Left lung (tissue), 10 donors: Measurements from ENCODE around the gene TSPAN9. TPM values are rescaled to one million over a fixed set of nuclear protein-coding genes. Genes with fewer than 3 reads are reported as not detected.

Experiments
- ATAC-seq: fragments of 200-7000 bp; cut with Tn5 transposase; one replicate; pipeline ENCODE4 v1.9.1; 2020; ENCODE audit warnings: moderate library complexity
- DNase-seq, 4 donors: peaks; one replicate each; pipeline ENCODE4 v3.0.0-alpha.2; 2013 to 2020
- H3K27ac ChIP-seq, 2 donors: fragments of 200-600 bp; sonication (generic) in 1 of 2; one replicate each; pipeline versions ENCODE4 v1.5.0 to v1.8.0; 2020 to 2021
- H3K27me3 ChIP-seq, 2 donors: fragments of 200-600 bp; sonication (generic) in 1 of 2; one replicate each; pipeline versions ENCODE4 v1.5.0 to v1.8.0; 2020 to 2021
- H3K36me3 ChIP-seq, 2 donors: fragments of 200-600 bp; sonication (generic) in 1 of 2; one replicate each; pipeline versions ENCODE4 v1.5.0 to v1.8.0; 2020 to 2021
- H3K4me1 ChIP-seq, 2 donors: fragments of 200-600 bp; one replicate each; pipeline ENCODE4 v1.8.0; 2021
- H3K4me3 ChIP-seq, 2 donors: fragments of 200-600 bp; sonication (generic) in 1 of 2; one replicate each; pipeline versions ENCODE4 v1.5.0 to v1.8.0; 2020 to 2021; ENCODE audit warnings: mild to moderate bottlenecking in 1 of 2
- H3K9me3 ChIP-seq, 2 donors: fragments of 200-600 bp; sonication (generic) in 1 of 2; one replicate each; pipeline versions ENCODE4 v1.5.0 to v1.8.0; 2020 to 2021
- intact Hi-C, 2 donors: fragments of 100-400 bp; cut with DNase I; formaldehyde crosslinking; loops; one replicate each; pipeline versions ENCODE4 v1.11.2 to v1.14.2; 2022
- polyA plus RNA-seq, 6 donors: library from polyadenylated mRNA; unstranded; fragments of 120-200 nt; gene quantifications; one replicate each; pipeline ENCODE4 v1.2.1, GENCODE V29; 2013; ENCODE audit not compliant: insufficient read length in 6 of 6
- total RNA-seq, 2 donors: library from RNA; stranded (reverse); fragmentation: NEBNext Ultra II Directional; extraction: Animal tissue kit (Norgen Biotek cat#: 25700); gene quantifications; one replicate each; pipeline ENCODE4 v1.2.1, GENCODE V29; 2021
- TF ChIP-seq, protein P1 (sequence below), 2 donors: fragments of 200-600 bp; sonication (generic) in 1 of 2; IDR thresholded peaks; one replicate each; pipeline versions ENCODE4 v1.5.0 to v1.8.0; 2021; ENCODE audit warnings: antibody characterized with exemption in 2 of 2
- donor health status: DM: no; HTN: yes; CAD: no.
- donor health status: DM: no; HTN: no; CAD: no.

Gene TSPAN9
- total and polyA plus RNA-seq, 8 donors: 35.6 to 98.6 (median 81.3) TPM

DNA sequence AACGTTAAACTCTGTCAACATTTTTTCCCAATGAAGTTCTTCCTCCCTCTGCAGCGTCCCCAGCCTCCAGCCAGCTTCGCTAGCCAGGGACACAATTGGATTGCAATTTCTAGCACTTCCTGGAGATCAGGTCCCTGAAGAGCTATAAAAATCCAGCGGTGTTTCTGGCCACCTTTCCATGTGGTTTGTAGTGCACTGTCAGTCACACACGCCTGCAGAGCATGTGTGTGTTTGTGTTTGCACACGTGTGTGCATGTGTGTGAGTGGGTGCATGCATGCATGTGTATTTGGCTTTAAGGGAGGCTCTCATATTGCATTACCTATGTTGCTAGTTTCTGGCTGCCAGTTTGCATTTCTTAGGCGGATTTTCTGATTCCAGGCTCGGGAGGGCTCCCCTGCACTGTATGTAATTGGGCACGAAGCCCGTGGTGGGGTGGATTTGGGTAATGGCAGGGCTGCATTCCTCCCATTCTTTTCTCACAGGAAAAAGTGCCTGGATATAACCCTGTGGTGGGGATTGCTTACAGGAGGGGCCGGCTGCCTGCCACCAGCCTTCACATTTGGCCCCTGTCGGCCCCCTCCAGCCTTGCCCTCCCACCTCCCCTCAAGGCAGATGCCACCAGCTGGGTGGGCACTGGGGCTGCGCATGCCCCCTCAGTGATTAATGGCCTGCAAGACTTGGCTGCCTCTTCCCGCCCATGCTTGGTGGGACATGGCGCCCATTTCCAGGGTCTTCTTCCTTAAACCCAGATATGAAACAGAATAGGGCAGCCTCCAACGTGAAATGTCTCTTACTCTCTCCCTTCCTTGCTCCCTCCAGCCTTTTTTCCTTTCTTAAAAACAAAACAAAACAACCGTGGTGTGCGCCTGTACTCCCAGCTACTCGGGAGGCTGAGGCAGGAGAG lies 74.0 kb downstream of the TSPAN9 start:
- intact Hi-C loops: no loop called here
- Histone ChIP-seq H3K4me3 (no peak overlapping the region), H3K36me3 (no peaks in the 10 kb centered on the region), H3K4me1 (peaks cover 26 to 39% of the 10 kb centered on the region in 2 donors), H3K27me3 (no peaks in the 10 kb centered on the region), H3K27ac (no peak overlapping the region), H3K9me3 (no peaks in the 10 kb centered on the region)
- TF ChIP-seq, protein P1, sequence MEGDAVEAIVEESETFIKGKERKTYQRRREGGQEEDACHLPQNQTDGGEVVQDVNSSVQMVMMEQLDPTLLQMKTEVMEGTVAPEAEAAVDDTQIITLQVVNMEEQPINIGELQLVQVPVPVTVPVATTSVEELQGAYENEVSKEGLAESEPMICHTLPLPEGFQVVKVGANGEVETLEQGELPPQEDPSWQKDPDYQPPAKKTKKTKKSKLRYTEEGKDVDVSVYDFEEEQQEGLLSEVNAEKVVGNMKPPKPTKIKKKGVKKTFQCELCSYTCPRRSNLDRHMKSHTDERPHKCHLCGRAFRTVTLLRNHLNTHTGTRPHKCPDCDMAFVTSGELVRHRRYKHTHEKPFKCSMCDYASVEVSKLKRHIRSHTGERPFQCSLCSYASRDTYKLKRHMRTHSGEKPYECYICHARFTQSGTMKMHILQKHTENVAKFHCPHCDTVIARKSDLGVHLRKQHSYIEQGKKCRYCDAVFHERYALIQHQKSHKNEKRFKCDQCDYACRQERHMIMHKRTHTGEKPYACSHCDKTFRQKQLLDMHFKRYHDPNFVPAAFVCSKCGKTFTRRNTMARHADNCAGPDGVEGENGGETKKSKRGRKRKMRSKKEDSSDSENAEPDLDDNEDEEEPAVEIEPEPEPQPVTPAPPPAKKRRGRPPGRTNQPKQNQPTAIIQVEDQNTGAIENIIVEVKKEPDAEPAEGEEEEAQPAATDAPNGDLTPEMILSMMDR (IDR thresholded peaks at IDR 0.05): no peak
- no peak for DNase-seq
- ATAC-seq: no peak

DNA sequence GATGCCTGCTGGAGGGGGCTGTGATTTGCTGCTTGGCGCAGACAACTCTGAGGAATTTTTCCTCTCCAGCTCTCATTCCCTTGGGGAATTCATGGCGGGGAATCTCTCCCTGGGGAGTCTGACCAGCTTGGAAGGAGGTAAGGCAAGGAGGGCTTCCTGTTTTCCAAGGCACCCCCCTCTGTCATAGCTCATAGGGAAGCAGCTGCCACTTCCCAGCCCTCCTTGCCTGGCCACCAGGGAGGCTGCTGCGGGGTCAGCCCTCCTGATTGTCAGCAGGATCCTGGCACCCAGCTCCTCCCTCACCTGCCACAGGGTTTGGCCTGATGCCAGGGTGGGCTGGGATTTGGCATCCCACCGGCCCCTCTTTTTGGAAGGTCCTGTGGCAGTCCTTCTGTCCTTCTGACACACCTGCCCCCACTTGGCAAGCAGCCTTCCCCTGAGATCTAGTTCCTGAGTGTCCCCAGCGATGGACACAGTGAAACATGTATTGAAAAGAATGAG lies 74.9 kb downstream of the TSPAN9 start:
- Histone ChIP-seq H3K4me3 (no peak overlapping the region), H3K4me1 (peaks cover 26 to 39% of the 10 kb centered on the region in 2 donors), H3K27me3 (no peaks in the 10 kb centered on the region), H3K27ac (no peak overlapping the region), H3K36me3 (no peaks in the 10 kb centered on the region), H3K9me3 (no peaks in the 10 kb centered on the region)
- TF ChIP-seq, protein P1 (IDR thresholded peaks at IDR 0.05): no peak
- DNase-seq (no peak), ATAC-seq (no peak)
- intact Hi-C loops: no loop called here

DNA sequence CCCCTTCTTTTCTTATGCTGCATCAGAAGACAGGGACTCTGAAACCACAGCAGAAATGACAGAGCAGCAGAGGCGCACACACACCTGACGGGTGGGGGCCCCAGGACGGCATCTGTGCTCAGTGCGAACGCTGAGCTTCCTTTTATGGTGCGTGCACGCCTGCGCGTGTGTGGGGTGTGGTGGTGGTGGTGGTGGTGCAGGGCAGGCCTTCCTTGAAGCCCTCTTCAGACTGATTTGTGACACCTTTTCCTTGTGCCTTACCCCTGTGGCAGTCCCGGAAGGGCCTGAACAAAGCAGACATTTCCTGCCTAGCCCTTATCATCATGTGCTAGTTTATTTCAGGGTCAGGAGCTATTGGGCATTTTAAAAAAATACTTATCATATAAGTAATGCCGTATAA lies 75.7 kb downstream of the TSPAN9 start:
- intact Hi-C loops: no loop called here
- H3K27ac ChIP-seq: no peak overlapping the region
- DNase-seq (no peak), ATAC-seq (no peak)
- H3K9me3 ChIP-seq: no peaks in the 10 kb centered on the region
- no peak overlapping the region for H3K4me3 ChIP-seq
- H3K27me3 ChIP-seq: no peaks in the 10 kb centered on the region
- peaks cover 26 to 39% of the 10 kb centered on the region in 2 donors for H3K4me1 ChIP-seq
- no peaks in the 10 kb centered on the region for H3K36me3 ChIP-seq
- TF ChIP-seq, protein P1 (IDR thresholded peaks at IDR 0.05): no peak

DNA sequence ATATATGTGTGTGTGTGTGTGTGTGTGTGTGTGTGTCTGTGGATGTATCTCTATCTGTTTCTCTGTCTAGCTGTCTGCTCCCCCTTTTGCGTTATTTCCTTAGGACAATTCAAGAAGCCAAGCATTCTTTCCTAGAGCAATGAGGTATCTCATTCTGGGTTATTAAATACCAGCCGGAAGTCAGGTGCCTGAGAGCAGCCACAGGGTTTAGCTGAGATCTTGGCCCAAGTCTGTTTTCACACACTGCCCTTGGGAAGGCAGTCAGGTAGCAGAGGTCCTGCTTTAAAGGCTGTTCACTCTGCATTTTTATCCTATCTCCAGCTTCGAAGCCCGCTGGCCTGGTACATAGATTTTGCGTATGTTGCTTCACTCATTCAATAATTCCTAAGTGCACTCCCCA lies 76.8 kb downstream of the TSPAN9 start:
- TF ChIP-seq, protein P1 (IDR thresholded peaks at IDR 0.05): no peak
- Histone ChIP-seq H3K36me3 (no peaks in the 10 kb centered on the region), H3K9me3 (no peaks in the 10 kb centered on the region), H3K27ac (no peak overlapping the region), H3K4me3 (no peak overlapping the region), H3K27me3 (no peaks in the 10 kb centered on the region), H3K4me1 (peaks cover 18 to 28% of the 10 kb centered on the region in 2 donors)
- intact Hi-C loops: no loop called here
- ATAC-seq: no peak
- no peak for DNase-seq

DNA sequence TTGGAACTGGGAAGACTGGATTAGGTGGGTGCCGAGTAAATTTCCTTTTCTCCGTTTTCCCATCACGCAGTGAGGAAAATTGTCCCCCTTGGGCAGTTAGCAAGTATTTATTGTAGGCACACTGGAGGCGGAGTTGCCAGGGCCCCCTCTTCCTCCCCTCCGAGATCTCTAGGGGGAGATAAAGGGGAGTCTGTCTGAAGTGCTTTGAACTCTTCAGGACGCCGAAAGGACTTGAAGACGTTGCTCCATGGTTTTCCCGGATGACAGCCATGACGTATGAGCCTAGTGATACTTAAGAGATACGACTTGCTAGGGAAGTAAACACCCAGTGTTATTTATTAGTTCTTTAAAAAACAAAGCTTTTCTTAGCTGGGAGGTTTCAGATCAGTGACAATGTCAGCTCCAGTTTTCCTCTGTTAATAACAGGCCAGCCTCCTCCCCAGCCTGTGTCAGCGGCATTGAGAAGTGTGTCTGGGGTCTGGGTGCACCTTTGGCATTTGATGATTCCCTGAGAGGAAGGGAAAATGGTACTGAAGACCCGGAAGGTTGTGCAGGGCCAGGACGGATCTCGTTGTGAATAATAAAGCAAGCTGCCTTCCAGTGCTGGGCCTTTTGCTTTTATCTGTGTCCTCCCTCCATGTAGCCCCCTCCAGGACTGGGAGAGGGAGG lies 78.7 kb downstream of the TSPAN9 start:
- TF ChIP-seq, protein P1 (IDR thresholded peaks at IDR 0.05): no peak
- Histone ChIP-seq H3K27ac (peak overlapping the region in 1 of 2 donors; percentile 46), H3K9me3 (no peaks in the 10 kb centered on the region), H3K36me3 (no peaks in the 10 kb centered on the region), H3K27me3 (no peaks in the 10 kb centered on the region), H3K4me1 (peaks cover 8 to 18% of the 10 kb centered on the region in 2 donors), H3K4me3 (no peak overlapping the region)
- intact Hi-C loops: no loop called here
- ATAC-seq (no peak), DNase-seq (no peak)
